PC-3 (cell line): ENCODE measurements around the gene PSG2. TPM values are rescaled to one million over a fixed set of nuclear protein-coding genes. Genes with fewer than 3 reads are reported as not detected.
A peak's percentile ranks its signal among the peaks of the same experiment; 100 is the strongest.
"Not testable (repeated sequence)": the region's sequence is repeated elsewhere in the genome, so short reads cannot be mapped to it uniquely, and the experiment has no call there.

Experiments used
- ATAC-seq: fragments of 200-7000 bp; cut with Tn5 transposase; 2 replicates; pipeline ENCODE4 v1.9.1; 2020; ENCODE audit warnings: mild to moderate bottlenecking, moderate library complexity
- BruUV-seq: library from RNA; stranded (reverse); fragments of 400-500 nt; replicated peaks from 2 replicates; lab custom pipeline; 2021; lab: Mats Ljungman, UMichigan
- CTCF ChIA-PET: fragments of 300-600 bp; sonication (Branson Sonifier 250); formaldehyde crosslinking; loops from one replicate; lab custom pipeline; 2022; ENCODE audit warnings: antibody characterized with exemption; lab: Charles Lee
- POLR2A ChIA-PET: fragments of 300-600 bp; sonication (Branson Sonifier 250); formaldehyde crosslinking; loops from one replicate; lab custom pipeline; 2022; ENCODE audit warnings: antibody characterized with exemption; ENCODE audit not compliant: unreplicated experiment; lab: Charles Lee
- DNase-seq: peaks from one replicate; pipeline ENCODE4 v3.0.0-alpha.2; 2015
- H2AFZ ChIP-seq: fragments of 300-600 bp; sonication (generic); 2 replicates; pipeline ENCODE4 v1.6.0; 2016; ENCODE audit warnings: antibody characterized with exemption, low read length
- H3F3A ChIP-seq: fragments of 300-600 bp; sonication (generic); one replicate; pipeline ENCODE4 v1.6.0; 2017; ENCODE audit warnings: antibody characterized with exemption, low read length, control low read depth, mild to moderate bottlenecking; ENCODE audit not compliant: unreplicated experiment
- H3K27ac ChIP-seq: fragments of 300-600 bp; sonication (generic); 2 replicates; pipeline ENCODE4 v1.5.1; 2016; ENCODE audit warnings: mild to moderate bottlenecking, low read length
- H3K27me3 ChIP-seq: fragments of 300-600 bp; sonication (generic); 2 replicates; pipeline ENCODE4 v1.6.1; 2016; ENCODE audit warnings: low read length, mixed read lengths
- H3K36me3 ChIP-seq: fragments of 300-600 bp; sonication (generic); 2 replicates; pipeline ENCODE4 v1.6.1; 2016; ENCODE audit warnings: low read depth, mixed run types, low read length, mixed read lengths
- H3K4me1 ChIP-seq: fragments of 300-600 bp; sonication (generic); 2 replicates; pipeline ENCODE4 v1.5.1; 2016; ENCODE audit warnings: low read length; ENCODE audit not compliant: insufficient read depth
- H3K4me2 ChIP-seq: fragments of 300-600 bp; sonication (generic); 2 replicates; pipeline ENCODE4 v1.6.0; 2016; ENCODE audit warnings: low read length
- H3K4me3 ChIP-seq: fragments of 300-600 bp; sonication (generic); 2 replicates; pipeline ENCODE4 v1.5.1; 2016; ENCODE audit warnings: mild to moderate bottlenecking, low read length, mixed read lengths
- H3K79me2 ChIP-seq: fragments of 300-600 bp; sonication (generic); 2 replicates; pipeline ENCODE4 v1.6.1; 2017; ENCODE audit warnings: low read length, mixed read lengths
- H3K9ac ChIP-seq: fragments of 300-600 bp; sonication (generic); 2 replicates; pipeline ENCODE4 v1.6.0; 2016; ENCODE audit warnings: mild to moderate bottlenecking, low read length
- H3K9me2 ChIP-seq: fragments of 300-600 bp; sonication (generic); replicated peaks from 2 replicates; pipeline ENCODE4 v1.6.1; 2016; ENCODE audit warnings: mixed run types, low read length, mixed read lengths
- H3K9me3 ChIP-seq: fragments of 300-600 bp; sonication (generic); 2 replicates; pipeline ENCODE4 v1.6.1; 2016; ENCODE audit warnings: low read length, mixed read lengths
- H4K20me1 ChIP-seq: fragments of 300-600 bp; sonication (generic); 2 replicates; pipeline ENCODE4 v1.6.1; 2016; ENCODE audit warnings: low read length, mixed read lengths
- CTCF ChIP-seq: fragments of 300-600 bp; sonication (generic); conservative IDR thresholded peaks from 2 replicates; pipeline ENCODE4 v1.5.1; 2017; ENCODE audit warnings: antibody characterized with exemption, low read depth, mild to moderate bottlenecking, low read length
- EZH2phosphoT487 ChIP-seq: fragments of 300-600 bp; sonication (generic); IDR thresholded peaks from 2 replicates; pipeline ENCODE4 v1.6.1; 2018; ENCODE audit warnings: mild to moderate bottlenecking, antibody characterized with exemption, low read length, borderline replicate concordance
- intact Hi-C: fragments of 100-400 bp; cut with micrococcal nuclease; formaldehyde crosslinking; loops from 2 replicates; pipeline ENCODE4 v1.9.0; 2023
- total RNA-seq: library from RNA; depleted of rRNA; stranded (reverse); fragments of >200 nt; gene quantifications from 2 replicates; pipeline ENCODE4 v1.2.3, GENCODE V29; 2014

The PSG2 gene
- total RNA-seq, 1 experiment from 2014 or later, result not detected

- H3K9ac ChIP-seq, H3K9me2 ChIP-seq, H3K4me3 ChIP-seq, BruUV-seq, H3K27me3 ChIP-seq, H3K9me3 ChIP-seq, H3K36me3 ChIP-seq, H3F3A ChIP-seq, H3K4me1 ChIP-seq, H2AFZ ChIP-seq, POLR2A ChIA-PET, H3K27ac ChIP-seq, H4K20me1 ChIP-seq, ATAC-seq, H3K79me2 ChIP-seq, H3K4me2 ChIP-seq: not testable (repeated sequence)
- CTCF ChIA-PET, result interaction anchor here (0.7 kb wide), 1 partner anchor 46 kb away, joined by 3 read pairs; no protein-coding TSS in a partner anchor
- intact Hi-C loops, result loop anchor here (1.0 to 10.0 kb wide), 2 partner anchors 87 to 180 kb away; no protein-coding TSS in a partner anchor
- peak; percentile 77 for DNase-seq
- TF ChIP-seq CTCF, result peak; percentile 66
Observed at GRCh38 chr19:43104215-43104850, 21.8 kb upstream of the PSG2 start.

GRCh38 chr19:43101950-43102349 is 19.4 kb upstream of the PSG2 start:
- POLR2A ChIA-PET, result no interaction called here
- TF ChIP-seq EZH2phosphoT487 (no peak), CTCF (peak; percentile 39; the same call in 1 of the 2 replicates)
- no peaks in the 10 kb centered on the region for H4K20me1 ChIP-seq
- H3K4me2 ChIP-seq, result no peak overlapping the region
- no peak overlapping the region for H3K4me3 ChIP-seq
- peaks cover 6% of the 10 kb centered on the region; the same call in 1 of the 2 replicates for H3K4me1 ChIP-seq
- no peaks in the 10 kb centered on the region; the same call in 1 of the 2 replicates for H3K36me3 ChIP-seq
- no peaks in the 10 kb centered on the region for H3K79me2 ChIP-seq
- CTCF ChIA-PET, result no interaction called here
- peaks cover 4% of the 10 kb centered on the region; the same call in 1 of the 2 replicates for H3K9me3 ChIP-seq
- ATAC-seq, result no peak
- DNase-seq, result peak; percentile 24
- intact Hi-C loops, result loop anchor here (10.0 kb wide), 1 partner anchor 177 kb away; no protein-coding TSS in a partner anchor
- no peaks in the 10 kb centered on the region for H3K27me3 ChIP-seq
- no peak overlapping the region for H2AFZ ChIP-seq
- H3F3A ChIP-seq, result no peaks in the 10 kb centered on the region
- BruUV-seq, result no TSS peak
- no peaks in the 10 kb centered on the region for H3K9me2 ChIP-seq
- no peak overlapping the region for H3K27ac ChIP-seq
- no peak overlapping the region for H3K9ac ChIP-seq

- H3K9ac ChIP-seq, H3K27me3 ChIP-seq, H3K9me3 ChIP-seq, H4K20me1 ChIP-seq, intact Hi-C loops, CTCF ChIA-PET, H3K79me2 ChIP-seq, H3K4me1 ChIP-seq, H3K36me3 ChIP-seq, H2AFZ ChIP-seq, DNase-seq, BruUV-seq, H3F3A ChIP-seq, POLR2A ChIA-PET, H3K27ac ChIP-seq, ATAC-seq, H3K9me2 ChIP-seq, H3K4me2 ChIP-seq, H3K4me3 ChIP-seq: not testable (repeated sequence)
Observed at GRCh38 chr19:43098416-43098815, 15.9 kb upstream of the PSG2 start.
